GM12865 (cell line): Measurements from ENCODE around the gene NME4.
"Not testable (repeated sequence)": the region's sequence is repeated elsewhere in the genome, so short reads cannot be mapped to it uniquely, and the experiment has no call there.

ENCODE experiments used
- DNase-seq: peaks from one replicate; pipeline ENCODE4 v3.0.0; 2010; ENCODE audit warnings: low read depth
- H3K4me3 ChIP-seq: 2 replicates; pipeline ENCODE4 v1.5.1; 2011; ENCODE audit warnings: mild to moderate bottlenecking, low read depth, low read length, control low read depth
- TF ChIP-seq, protein P1 (sequence below): IDR thresholded peaks from 2 replicates; pipeline ENCODE4 v1.5.1; 2011; ENCODE audit warnings: low read length, control low read depth, low read depth, inconsistent platforms; ENCODE audit not compliant: insufficient read depth; ENCODE audit errors: missing control alignments

Gene NME4

DNA sequence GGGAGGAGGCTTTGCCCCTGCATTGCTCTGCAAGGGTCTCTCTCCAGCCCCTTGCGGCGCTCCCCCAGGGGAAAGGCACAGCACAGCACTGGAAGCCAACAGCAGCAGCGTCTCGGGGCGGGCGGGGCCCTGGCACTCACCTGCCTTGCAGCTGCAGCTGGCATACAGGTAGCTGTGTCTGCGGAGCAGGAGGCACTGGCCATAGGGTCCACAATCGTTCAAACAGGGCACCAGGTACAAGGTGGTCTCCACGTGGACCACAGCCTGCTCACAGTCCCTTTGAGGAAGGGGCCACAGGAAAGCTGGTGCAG lies 22.4 kb upstream of the NME4 start:
- H3K4me3 ChIP-seq: no peak overlapping the region
- TF ChIP-seq, protein P1, sequence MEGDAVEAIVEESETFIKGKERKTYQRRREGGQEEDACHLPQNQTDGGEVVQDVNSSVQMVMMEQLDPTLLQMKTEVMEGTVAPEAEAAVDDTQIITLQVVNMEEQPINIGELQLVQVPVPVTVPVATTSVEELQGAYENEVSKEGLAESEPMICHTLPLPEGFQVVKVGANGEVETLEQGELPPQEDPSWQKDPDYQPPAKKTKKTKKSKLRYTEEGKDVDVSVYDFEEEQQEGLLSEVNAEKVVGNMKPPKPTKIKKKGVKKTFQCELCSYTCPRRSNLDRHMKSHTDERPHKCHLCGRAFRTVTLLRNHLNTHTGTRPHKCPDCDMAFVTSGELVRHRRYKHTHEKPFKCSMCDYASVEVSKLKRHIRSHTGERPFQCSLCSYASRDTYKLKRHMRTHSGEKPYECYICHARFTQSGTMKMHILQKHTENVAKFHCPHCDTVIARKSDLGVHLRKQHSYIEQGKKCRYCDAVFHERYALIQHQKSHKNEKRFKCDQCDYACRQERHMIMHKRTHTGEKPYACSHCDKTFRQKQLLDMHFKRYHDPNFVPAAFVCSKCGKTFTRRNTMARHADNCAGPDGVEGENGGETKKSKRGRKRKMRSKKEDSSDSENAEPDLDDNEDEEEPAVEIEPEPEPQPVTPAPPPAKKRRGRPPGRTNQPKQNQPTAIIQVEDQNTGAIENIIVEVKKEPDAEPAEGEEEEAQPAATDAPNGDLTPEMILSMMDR: no peak
- DNase-seq: no peak

DNA sequence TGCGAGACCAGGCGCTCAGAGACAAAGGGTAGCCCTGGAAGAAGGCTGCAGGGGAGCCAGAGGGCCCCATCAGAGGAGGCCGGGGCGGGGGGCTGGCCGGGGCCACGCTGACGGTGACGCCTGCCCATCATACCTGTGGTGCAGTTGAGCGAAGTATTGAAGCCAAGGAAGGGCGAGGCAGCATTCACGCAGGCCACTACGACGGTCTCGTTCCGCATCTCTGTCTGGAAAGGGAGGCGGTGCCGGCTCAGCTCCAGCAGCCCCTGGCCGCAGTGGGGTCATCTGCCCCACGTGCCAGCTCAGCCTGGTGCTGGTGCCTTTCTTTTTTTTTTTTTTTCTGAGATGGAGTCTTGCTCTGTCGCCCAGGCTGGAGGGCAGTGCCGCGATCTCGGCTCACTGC lies 21.8 kb upstream of the NME4 start:
- TF ChIP-seq, protein P1: no peak
- no peak overlapping the region for H3K4me3 ChIP-seq
- no peak for DNase-seq

DNA sequence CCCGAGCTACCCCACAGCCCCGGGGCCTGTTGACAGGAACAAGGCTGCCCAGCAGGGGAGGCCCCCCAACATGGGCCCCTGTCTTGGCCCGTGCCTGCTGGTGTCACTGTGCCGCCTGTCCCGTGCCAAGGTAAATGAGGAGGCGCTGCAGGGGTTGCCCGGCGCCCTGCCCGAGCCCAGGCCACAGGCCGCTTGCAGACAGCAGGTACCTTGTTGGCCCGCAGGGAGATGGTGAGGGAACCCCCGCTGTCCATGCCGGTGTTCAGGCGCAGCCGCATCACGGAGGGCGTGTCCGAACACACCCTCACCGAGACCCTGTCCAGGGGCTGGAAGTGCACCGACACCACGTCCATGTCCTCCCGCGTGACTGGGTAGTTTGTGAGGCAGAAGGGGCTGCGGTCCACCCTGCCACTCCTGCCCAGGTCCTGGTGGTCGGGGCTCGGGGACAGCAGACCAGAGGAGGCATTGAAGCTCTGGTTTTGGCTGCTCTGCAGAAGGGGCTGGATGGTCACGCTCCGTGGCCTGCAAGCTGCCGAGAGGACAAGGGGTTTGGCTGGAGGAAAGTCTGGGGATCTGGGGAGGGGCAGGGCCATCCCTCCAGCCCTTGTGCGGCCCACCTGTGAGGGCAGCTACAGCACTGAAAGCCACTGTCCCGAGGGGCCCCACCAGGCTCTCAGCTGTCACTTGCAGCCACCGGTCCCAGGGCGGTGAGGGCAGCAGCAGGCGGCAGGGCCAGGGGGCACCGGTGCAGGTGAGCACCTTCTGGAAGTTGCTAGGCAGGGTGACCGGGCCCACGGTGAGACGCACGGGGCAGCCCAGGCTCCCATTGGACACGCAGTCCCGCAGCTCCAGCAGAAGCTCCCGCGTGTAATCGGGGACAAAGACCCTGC lies 20.8 kb upstream of the NME4 start:
- TF ChIP-seq, protein P1: no peak
- no peak overlapping the region for H3K4me3 ChIP-seq
- no peak for DNase-seq

DNA sequence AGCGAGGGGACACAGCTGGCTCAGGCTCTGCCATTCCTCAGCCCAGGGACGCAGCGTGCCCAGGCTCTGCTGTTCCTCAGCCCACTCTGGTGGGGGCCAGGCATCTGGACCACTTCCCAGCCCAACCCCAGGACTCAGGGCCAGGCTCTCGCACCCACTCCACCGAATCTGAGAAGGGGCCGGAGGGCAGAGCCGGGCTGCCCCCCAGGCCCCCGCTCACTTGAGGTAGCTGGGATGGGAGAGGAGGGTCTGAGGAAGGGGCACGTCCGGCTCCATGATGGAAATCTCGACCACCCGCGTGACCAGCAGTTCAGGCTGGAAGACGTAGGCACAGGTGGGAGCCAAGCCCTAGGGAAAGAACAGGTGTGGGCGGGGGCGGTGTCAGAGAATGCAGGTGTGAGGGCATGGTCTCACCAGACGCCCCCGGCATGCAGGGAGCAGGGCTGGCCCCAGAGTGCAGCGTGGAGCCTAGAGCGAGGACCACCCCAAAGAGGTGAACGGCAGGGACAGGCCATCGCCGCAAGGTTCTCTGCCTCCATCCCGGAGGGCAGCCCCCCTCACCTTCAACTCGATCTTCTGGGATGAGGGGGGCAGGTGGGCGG lies 20.1 kb upstream of the NME4 start:
- TF ChIP-seq, protein P1: no peak
- DNase-seq: no peak
- H3K4me3 ChIP-seq: no peak overlapping the region

DNA sequence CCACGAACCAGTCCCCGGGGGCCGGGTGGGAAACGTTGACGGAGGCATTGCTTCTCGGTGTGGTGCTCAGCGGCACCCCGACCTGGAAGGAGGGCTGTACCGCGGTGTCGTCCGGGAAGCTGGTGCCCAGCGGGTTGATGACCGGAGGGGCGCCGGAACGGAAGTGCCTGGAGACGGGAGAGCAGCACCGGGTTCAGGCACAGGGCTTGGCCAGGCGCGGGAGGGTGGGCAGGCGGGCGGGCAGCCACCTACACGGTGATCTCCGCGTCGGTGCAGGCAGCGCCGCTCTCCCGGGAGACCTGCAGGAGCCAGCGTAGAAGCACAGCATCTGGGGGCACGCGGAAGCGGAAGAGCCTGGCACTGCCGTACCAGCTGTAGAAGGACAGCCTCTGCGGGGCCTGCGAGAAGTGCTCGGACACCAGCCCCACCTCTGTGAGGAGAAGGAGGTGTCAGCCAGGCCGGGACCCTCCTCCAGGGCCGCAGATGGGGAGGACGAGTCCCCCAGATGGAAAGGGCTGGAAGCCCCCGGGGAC lies 19.5 kb upstream of the NME4 start:
- no peak overlapping the region for H3K4me3 ChIP-seq
- TF ChIP-seq, protein P1: no peak
- no peak for DNase-seq

DNA sequence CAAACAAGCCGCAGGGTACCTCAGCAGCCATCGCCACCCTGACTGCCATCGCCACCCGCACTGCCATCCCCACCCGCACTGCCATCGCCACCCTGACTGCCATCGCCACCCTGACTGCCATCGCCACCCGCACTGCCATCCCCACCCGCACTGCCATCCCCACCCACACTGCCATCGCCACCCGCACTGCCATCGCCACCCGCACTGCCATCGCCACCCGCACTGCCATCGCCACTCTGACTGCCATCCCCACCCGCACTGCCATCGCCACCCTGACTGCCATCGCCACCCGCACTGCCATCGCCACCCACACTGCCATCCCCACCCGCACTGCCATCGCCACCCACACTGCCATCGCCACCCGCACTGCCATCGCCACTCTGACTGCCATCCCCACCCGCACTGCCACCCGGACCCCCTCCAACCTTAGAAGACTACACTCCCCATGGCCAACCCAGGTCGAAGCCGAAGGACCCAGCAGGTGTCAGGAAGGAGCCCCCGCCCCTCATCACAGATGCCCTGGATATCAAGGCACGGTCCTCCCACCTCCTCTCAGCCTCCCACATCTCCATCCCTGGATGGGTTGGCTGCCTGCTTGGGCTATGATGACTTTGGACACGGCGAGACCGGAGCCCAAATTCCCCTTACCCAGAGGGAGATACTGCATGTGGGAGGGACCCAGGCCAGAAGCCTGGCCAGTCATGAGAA lies 18.7 kb upstream of the NME4 start:
- not testable (repeated sequence) for H3K4me3 ChIP-seq, DNase-seq

DNA sequence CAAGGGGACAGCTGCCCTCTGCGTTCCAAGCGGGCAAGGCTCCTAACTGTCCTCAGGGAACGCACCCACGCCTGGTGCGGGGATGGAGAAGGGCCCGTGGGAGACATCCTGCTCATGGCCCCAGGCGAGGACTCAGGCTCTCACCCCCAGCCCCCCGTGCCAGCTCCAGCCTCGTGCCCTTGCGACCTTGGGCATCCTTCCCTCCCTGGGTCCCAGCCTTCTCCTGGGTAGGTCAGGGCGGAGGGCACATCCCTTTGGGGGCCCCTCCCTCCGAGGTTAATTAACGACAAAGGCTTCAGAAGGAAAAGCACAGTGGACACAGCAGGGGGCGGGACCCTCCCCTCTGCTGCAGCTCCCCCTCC lies 18.2 kb upstream of the NME4 start:
- TF ChIP-seq, protein P1: no peak
- no peak overlapping the region for H3K4me3 ChIP-seq
- no peak for DNase-seq
